MCF 10A (cell line): Measurements from ENCODE around the gene TRA2A. TPM values are rescaled to one million over a fixed set of nuclear protein-coding genes. Genes with fewer than 3 reads are reported as not detected.

Experiments used
- BruUV-seq: library from RNA; stranded (reverse); fragments of 400-500 nt; replicated peaks from 2 replicates; lab custom pipeline; 2021; lab: Mats Ljungman, UMichigan
- CTCF ChIA-PET: fragments of 300-600 bp; sonication (Branson Sonifier 250); formaldehyde crosslinking; extraction: SDS; loops from one replicate; lab custom pipeline; 2021; ENCODE audit warnings: antibody characterized with exemption, inconsistent platforms; lab: Yijun Ruan, JAX
- POLR2A ChIA-PET: fragments of 300-600, 350-650 bp; sonication (Branson Sonifier 250); formaldehyde crosslinking; extraction: SDS; loops from one replicate; lab custom pipeline; 2020; ENCODE audit warnings: antibody characterized with exemption, inconsistent platforms; lab: Yijun Ruan, JAX
- DNase-seq: peaks from one replicate; pipeline ENCODE4 v3.0.0-alpha.2; 2018; ENCODE audit not compliant: unreplicated experiment
- H3K27ac Mint-ChIP-seq: one replicate; pipeline ENCODE4 v1.8.0; 2022; ENCODE audit warnings: mild to moderate bottlenecking, low read depth, mixed read lengths; ENCODE audit not compliant: unreplicated experiment
- H3K27me3 Mint-ChIP-seq: one replicate; pipeline ENCODE4 v1.8.0; 2022; ENCODE audit warnings: mixed read lengths; ENCODE audit not compliant: insufficient read depth, unreplicated experiment
- H3K36me3 Mint-ChIP-seq: one replicate; pipeline ENCODE4 v1.8.0; 2022; ENCODE audit warnings: mild to moderate bottlenecking, moderate library complexity, mixed read lengths; ENCODE audit not compliant: insufficient read depth, unreplicated experiment
- H3K4me1 Mint-ChIP-seq: one replicate; pipeline ENCODE4 v1.8.0; 2022; ENCODE audit warnings: mixed read lengths; ENCODE audit not compliant: insufficient read depth, unreplicated experiment
- H3K4me3 Mint-ChIP-seq: one replicate; pipeline ENCODE4 v1.8.0; 2022; ENCODE audit warnings: mild to moderate bottlenecking, moderate library complexity, mixed read lengths; ENCODE audit not compliant: unreplicated experiment
- H3K9me3 Mint-ChIP-seq: one replicate; pipeline ENCODE4 v1.8.0; 2022; ENCODE audit warnings: mixed read lengths; ENCODE audit not compliant: unreplicated experiment
- intact Hi-C: fragments of 100-400 bp; cut with micrococcal nuclease; formaldehyde crosslinking; loops from 2 replicates; pipeline ENCODE4 v1.14.1; 2022
- total RNA-seq: library from RNA; stranded (reverse); gene quantifications from 2 replicates; pipeline ENCODE4 v1.2.3, GENCODE V29; 2022
- TF ChIP-seq, protein P1 (sequence below): fragments of 200-600 bp; IDR thresholded peaks from one replicate; pipeline ENCODE4 v1.8.0; 2022; ENCODE audit warnings: antibody characterized with exemption, mild to moderate bottlenecking; ENCODE audit not compliant: unreplicated experiment

Gene TRA2A
- total RNA-seq, 1 experiment from 2014 or later = 113 TPM

DNA sequence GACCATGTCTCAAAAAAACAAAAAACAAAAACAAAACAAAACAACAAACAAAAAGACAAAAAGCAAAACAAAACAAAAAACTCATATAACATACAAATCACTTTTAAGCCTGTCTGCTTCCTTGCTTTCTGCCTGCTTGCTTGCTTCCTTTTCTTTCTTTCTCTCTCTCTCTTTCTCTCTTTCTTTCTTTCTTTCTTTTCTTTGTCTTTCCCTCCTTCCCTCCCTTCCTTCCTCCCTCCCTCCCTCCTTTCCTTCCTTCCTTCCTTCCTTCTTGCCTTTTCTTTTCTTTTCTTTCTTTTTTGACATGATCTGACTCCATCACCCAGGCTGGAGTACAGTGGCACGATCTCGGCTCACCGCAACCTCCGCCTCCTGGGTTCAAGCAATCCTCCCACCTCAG lies 15.9 kb upstream of the TRA2A start:
- Mint-ChIP-seq H3K4me1 (peaks cover 12% of the 10 kb centered on the region), H3K4me3 (no peak overlapping the region), H3K27me3 (no peaks in the 10 kb centered on the region), H3K36me3 (no peaks in the 10 kb centered on the region), H3K27ac (no peak overlapping the region), H3K9me3 (no peaks in the 10 kb centered on the region)
- ChIA-PET CTCF (interaction anchor here (0.6 to 6.4 kb wide), 26 partner anchors 15 to 1726 kb away, joined by 3 to 81 read pairs (median 5); partner anchors contain the start of gene STK31), POLR2A (interaction anchor here (1.5 to 2.0 kb wide), 2 partner anchors 23 to 200 kb away, joined by 4 read pairs; no protein-coding TSS in a partner anchor)
- BruUV-seq = no TSS peak
- DNase-seq = no peak
- intact Hi-C loops = loop anchor here (1.0 to 5.0 kb wide), 3 partner anchors 23 to 315 kb away; no protein-coding TSS in a partner anchor
- TF ChIP-seq, protein P1, sequence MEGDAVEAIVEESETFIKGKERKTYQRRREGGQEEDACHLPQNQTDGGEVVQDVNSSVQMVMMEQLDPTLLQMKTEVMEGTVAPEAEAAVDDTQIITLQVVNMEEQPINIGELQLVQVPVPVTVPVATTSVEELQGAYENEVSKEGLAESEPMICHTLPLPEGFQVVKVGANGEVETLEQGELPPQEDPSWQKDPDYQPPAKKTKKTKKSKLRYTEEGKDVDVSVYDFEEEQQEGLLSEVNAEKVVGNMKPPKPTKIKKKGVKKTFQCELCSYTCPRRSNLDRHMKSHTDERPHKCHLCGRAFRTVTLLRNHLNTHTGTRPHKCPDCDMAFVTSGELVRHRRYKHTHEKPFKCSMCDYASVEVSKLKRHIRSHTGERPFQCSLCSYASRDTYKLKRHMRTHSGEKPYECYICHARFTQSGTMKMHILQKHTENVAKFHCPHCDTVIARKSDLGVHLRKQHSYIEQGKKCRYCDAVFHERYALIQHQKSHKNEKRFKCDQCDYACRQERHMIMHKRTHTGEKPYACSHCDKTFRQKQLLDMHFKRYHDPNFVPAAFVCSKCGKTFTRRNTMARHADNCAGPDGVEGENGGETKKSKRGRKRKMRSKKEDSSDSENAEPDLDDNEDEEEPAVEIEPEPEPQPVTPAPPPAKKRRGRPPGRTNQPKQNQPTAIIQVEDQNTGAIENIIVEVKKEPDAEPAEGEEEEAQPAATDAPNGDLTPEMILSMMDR = no peak

DNA sequence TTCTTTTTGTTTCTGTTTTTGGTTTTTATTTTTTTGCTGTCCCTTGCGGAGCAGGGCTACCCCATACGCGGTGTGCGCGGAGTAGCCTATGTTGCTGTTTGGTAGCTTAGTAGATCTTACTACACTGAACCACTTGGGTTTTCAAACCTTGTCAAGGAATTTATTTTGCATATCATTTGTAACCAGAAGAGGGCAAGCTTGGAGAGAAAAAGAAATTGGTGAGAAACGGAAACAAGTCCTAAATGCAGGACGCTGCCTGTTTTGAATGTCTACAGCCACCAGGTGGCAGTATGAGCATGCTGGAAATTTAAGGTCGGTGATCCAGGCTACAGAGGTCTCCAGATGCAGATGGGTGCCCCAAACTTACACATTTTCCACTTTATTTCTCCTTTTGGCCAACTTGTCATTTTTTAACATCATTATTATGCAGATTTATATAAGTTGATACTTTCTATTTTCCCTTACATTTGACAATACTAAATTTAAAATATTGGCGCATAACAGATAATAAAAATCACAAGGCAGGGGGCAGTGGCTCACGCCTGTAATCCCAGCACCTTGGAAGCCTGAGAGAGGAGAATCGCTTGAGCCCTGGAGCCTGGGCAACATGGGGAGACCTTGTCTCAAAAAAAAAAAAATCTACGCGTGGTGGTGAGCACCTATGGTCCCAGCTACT lies 15.3 kb upstream of the TRA2A start:
- peak; percentile 88 for DNase-seq
- Mint-ChIP-seq H3K4me3 (no peak overlapping the region), H3K27me3 (no peaks in the 10 kb centered on the region), H3K9me3 (no peaks in the 10 kb centered on the region), H3K4me1 (peaks cover 12% of the 10 kb centered on the region), H3K27ac (no peak overlapping the region), H3K36me3 (no peaks in the 10 kb centered on the region)
- no TSS peak for BruUV-seq
- intact Hi-C loops = loop anchor here (1.0 to 5.0 kb wide), 3 partner anchors 23 to 315 kb away; no protein-coding TSS in a partner anchor
- ChIA-PET POLR2A (interaction anchor here (0.7 to 2.0 kb wide), 6 partner anchors 8 to 274 kb away, joined by 3 to 4 read pairs (median 4); no protein-coding TSS in a partner anchor), CTCF (interaction anchor here (0.5 to 6.4 kb wide), 50 partner anchors 8 to 1727 kb away, joined by 3 to 81 read pairs (median 4); partner anchors contain the start of genes CCDC126 and STK31)
- TF ChIP-seq, protein P1 = peak; percentile 89

DNA sequence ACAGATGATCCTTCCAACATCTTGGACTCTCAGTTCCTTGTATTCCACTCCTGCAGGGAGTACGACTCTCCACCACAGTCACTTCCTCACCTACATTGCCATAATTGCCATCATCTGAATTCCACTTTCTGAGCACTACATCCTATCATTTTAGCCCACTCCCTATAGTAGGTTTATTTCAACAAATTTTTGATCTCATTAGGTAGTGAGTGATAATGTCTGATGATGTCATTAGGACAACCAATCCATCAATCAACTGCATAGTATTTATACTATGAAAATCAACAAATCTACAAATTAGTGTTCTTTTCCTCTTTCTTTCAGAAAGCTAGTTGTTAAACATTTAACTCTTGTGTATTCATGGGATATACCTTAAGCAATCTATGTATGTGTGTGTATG lies 13.7 kb upstream of the TRA2A start:
- Mint-ChIP-seq H3K27me3 (no peaks in the 10 kb centered on the region), H3K4me3 (no peak overlapping the region), H3K27ac (peak overlapping the region; percentile 17), H3K9me3 (no peaks in the 10 kb centered on the region), H3K4me1 (peaks cover 12% of the 10 kb centered on the region), H3K36me3 (no peaks in the 10 kb centered on the region)
- DNase-seq = no peak
- intact Hi-C loops = loop anchor here (1.0 to 5.0 kb wide), 6 partner anchors 115 to 360 kb away; no protein-coding TSS in a partner anchor
- TF ChIP-seq, protein P1 = no peak
- ChIA-PET POLR2A (interaction anchor here (0.8 to 1.0 kb wide), 2 partner anchors 16 to 169 kb away, joined by 3 to 4 read pairs; no protein-coding TSS in a partner anchor), CTCF (interaction anchor here (0.6 to 6.4 kb wide), 22 partner anchors 8 to 1107 kb away, joined by 3 to 81 read pairs (median 4); partner anchors contain the start of genes CCDC126 and STK31)
- BruUV-seq = no TSS peak

DNA sequence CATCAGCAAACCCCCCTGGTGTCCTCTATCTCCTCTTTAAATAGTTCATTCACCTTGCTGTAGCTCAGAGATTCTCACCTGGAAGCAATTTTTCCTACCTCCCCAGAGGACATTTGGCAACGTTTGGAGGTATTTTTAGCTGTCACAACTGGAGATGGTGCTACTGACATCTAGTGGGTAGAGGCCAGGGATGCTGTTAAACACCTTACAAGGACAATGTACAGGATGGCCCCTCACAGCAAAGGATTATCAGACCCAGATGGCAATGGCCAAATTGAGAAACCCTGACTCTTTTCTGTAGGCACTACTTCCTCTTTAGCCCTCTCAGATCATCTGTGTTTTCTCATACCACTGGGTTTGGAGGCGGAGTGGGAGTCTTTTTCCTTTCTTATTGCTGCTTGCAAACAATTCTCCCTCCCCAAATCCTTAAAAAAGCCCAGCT lies 13.2 kb upstream of the TRA2A start:
- Mint-ChIP-seq H3K27ac (peak overlapping the region; percentile 17), H3K36me3 (no peaks in the 10 kb centered on the region), H3K9me3 (no peaks in the 10 kb centered on the region), H3K27me3 (no peaks in the 10 kb centered on the region), H3K4me1 (peaks cover 12% of the 10 kb centered on the region), H3K4me3 (no peak overlapping the region)
- no TSS peak for BruUV-seq
- intact Hi-C loops = loop anchor here (1.0 to 5.0 kb wide), 6 partner anchors 115 to 360 kb away; no protein-coding TSS in a partner anchor
- CTCF ChIA-PET = interaction anchor here (0.6 to 6.4 kb wide), 35 partner anchors 12 to 360 kb away, joined by 3 to 81 read pairs (median 4); partner anchors contain the start of genes CCDC126 and STK31
- TF ChIP-seq, protein P1 = peak; percentile 68
- DNase-seq = peak; percentile 75
- POLR2A ChIA-PET = interaction anchor here (1.0 kb wide), 4 partner anchors 16 to 272 kb away, joined by 3 to 6 read pairs (median 4); no protein-coding TSS in a partner anchor
